Measurements from ENCODE around the gene ST3GAL5.
A peak's percentile ranks its signal among the peaks of the same experiment; 100 is the strongest.

ST3GAL5 gene

DNA sequence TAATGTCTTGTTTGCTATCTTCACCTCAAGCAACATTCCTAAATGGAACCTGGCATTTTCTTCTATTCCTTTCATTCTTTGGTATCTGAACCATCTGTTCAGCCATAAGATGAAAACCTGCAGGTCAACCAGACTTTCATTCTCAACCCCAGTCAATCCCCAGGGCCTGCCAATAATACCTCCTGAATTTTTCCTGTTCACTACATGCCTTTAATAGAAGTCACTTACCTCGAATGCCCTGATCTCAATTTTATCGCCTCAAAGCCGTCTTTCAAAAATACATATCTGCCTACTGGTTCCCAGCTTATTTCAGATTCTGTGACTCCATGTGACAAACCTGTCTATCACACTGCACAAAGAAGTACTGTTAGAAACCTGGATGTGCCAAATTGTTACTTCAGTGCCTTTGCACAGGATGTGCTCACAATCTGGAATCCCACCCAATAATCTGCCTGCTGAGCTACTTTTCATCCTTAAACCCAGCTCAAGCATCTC, 22.6 kb downstream of the ST3GAL5 start:
- DNase-seq (ENCODE audit: low read depth), result no peak

DNA sequence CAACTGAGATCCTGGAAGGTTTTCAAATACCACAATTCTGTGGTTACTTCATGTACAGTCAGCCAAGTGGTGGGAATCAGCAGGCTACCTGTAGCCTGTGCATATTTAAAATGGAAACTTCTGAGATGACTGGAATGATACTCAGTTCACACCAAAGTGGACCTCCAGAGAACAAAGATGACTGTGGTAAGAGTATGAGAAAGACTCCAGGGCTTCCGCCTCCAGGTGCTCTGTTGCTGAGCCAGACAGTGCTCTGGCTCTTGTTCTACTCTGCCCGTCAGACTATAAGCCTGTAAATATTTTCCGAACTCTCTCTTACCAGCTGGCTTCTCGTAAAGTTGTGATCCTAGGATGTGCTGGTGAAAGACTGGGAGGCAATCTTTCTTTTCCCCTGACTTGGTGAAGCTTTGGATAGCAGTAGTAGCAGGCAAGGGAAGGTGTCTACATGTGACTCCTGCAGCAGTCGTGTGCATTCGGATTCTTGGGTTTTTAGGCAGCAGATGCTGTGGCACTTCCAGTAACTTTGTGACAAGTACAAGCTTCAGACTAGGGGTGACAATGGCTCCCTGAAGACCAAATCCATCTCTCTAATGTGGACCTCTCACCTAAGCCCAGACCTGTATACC, 23.1 kb downstream of the ST3GAL5 start:
- peak; percentile 17 for DNase-seq (ENCODE audit: low read depth)

GRCh38 chr2:85864654-85865053, 24.1 kb downstream of the ST3GAL5 start:
- no peak for DNase-seq (ENCODE audit: low read depth)

DNA sequence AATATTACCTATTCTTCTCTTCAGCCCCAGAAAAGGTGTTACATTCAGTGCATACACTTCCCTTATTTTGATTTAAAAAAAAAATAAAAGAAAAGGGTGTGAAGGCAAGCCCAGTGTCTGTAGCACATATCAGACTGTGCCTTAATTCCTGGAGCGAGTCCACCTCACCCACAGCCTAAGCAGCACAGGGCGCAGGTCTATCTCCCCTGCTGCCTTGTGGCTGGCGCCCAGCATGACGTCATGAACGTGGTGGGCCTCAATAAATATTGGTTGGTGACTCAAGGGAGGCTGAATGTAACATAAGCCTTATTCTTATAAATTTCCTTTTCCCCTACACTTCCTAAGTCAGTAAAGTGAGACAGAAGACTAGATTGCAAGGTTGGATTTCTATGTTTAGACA, 26.4 kb downstream of the ST3GAL5 start:
- no peak for DNase-seq (ENCODE audit: low read depth)

DNA sequence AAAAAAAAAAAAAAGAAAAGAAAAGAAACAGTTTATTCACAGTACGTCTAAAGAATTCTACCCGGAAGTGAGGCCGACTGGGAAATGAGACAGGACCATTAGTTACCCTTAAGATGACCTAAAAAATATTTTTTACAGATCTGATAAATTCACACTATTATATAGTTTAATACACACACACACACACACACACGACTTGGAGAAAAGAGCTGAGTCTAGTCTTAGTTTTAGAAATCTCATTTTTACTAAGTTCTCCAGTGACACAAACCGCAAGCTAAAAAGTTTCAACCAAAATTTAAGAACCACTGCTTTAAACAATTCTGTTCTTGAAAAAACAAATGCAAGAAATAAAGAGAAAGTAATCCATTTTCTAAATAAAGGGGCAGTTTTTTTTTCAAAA, 27.1 kb downstream of the ST3GAL5 start:
- no peak for DNase-seq (ENCODE audit: low read depth)

- DNase-seq (ENCODE audit: low read depth), result no peak
Measured at GRCh38 chr2:85861180-85861579, 27.6 kb downstream of the ST3GAL5 start.

GRCh38 chr2:85858841-85859240, 29.9 kb downstream of the ST3GAL5 start:
- DNase-seq (ENCODE audit: low read depth), result no peak

DNA sequence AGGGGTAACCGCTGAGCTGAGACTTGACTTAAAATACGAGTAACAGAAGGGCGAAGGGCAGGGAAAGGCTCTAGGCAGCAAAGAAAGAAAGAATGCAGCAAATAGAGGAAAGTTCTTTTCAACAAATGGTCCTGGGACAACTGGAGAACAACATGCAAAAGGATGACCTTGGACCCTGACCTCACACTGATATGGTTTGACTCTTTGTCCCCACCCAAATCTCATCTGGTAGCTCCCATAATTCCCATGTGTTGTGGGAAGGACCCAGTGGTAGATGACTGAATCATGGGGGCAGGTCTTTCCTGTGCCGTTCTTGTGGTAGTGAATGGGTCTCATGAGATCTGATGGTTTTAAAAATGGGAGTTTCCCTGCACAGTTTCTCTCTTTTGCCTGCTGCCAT, 33.9 kb downstream of the ST3GAL5 start:
- no peak for DNase-seq (ENCODE audit: low read depth)

DNA sequence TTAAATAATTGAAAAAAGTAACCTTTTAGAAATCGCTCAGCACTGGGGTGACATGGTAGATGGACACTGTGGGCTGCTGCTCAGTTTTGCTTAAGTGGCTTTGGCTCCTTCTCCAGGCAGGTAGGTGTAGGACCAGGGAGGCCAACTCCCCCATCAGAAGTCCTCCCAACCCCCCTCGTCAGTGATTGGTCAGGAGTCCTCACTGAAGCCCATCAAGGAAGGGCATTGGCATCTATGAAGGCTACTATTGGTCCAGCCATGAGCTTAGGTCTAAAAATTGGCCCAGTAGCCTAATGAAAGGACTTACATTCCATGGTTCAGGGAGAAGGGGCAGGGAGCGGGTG, 34.7 kb downstream of the ST3GAL5 start:
- no peak for DNase-seq (ENCODE audit: low read depth)

GRCh38 chr2:85853499-85854165, 35.2 kb downstream of the ST3GAL5 start:
- DNase-seq (ENCODE audit: low read depth), result no peak

DNA sequence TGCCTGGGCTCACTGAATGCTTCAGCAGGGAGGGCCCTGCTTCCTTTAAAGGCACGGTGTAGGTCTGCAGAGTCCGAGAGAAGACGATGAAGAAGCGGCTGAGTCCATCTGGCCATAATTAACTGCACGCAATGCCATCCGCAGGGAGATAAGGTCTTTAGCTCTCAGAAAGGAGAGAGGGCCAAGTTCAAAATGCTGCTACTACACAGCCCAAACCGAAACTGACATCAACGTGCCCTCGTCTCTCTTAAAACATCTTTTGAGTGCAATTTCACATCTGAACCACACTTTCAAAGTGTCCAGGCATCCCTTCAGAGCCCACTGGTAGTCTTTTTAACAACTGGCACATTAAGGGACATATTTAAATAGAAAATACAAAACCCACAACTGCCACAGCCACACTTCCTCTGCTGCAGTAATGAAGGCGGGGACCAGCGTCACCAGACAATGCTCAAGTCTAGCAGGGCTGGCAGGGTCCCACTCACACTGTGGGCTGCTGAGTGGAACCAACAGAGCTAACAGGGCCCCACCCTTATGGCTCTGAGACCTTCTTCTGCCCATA, 35.8 kb downstream of the ST3GAL5 start:
- DNase-seq (ENCODE audit: low read depth), result peak; percentile 78

GRCh38 chr2:85852152-85852840, 36.5 kb downstream of the ST3GAL5 start:
- DNase-seq (ENCODE audit: low read depth), result no peak

- DNase-seq (ENCODE audit: low read depth), result peak; percentile 88
Measured at GRCh38 chr2:85851253-85852151, 37.3 kb downstream of the ST3GAL5 start.

DNA sequence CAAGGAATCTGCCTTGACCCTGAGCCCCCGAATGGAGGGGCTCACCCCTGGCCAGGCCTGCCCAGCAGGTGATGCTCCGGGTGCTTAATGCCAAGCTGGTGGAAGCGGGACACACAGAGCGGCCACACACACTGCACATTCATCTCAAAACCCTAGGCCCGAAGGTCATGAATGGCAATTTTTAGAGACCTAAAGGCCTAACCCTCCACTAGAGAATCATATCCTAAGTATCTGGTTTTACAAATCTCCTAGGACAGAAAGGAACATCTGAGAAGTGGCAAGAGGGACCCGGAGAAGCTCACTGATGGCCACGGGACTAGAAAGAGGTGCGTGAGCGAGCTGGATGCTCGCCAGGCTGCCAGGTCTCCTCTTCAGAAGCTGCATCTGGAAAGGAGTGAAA, 38.3 kb downstream of the ST3GAL5 start:
- no peak for DNase-seq (ENCODE audit: low read depth)

- DNase-seq (ENCODE audit: low read depth), result no peak
Measured at GRCh38 chr2:85847051-85847588, 41.7 kb downstream of the ST3GAL5 start.

- peak; percentile 89 for DNase-seq (ENCODE audit: low read depth)
Measured at GRCh38 chr2:85846411-85846810, 42.4 kb downstream of the ST3GAL5 start.

GRCh38 chr2:85844486-85844885, 44.3 kb downstream of the ST3GAL5 start:
- DNase-seq (ENCODE audit: low read depth), result no peak

- DNase-seq (ENCODE audit: low read depth), result no peak
Measured at GRCh38 chr2:85843543-85843942, 45.2 kb downstream of the ST3GAL5 start.

DNA sequence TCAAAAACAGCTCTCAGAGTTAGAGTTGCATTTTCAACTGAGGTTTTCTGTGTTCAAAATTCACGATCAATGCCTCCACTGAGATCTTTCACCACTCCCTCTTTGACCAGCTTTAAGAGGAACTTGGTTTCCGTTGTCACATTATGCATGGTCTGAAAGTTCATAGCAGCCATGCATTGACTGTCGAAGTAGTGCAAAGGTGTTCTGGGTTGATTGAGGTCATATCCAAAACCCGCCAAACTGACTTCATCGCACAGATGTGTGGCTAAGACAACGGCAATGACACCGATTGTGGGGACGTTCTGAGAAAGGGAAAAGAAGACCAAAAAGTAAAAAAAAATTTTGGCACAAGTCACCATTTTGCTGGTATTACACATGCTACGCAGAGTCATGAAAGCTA, 48.7 kb downstream of the ST3GAL5 start:
- DNase-seq (ENCODE audit: low read depth), result no peak

- no peak for DNase-seq (ENCODE audit: low read depth)
Measured at GRCh38 chr2:85839461-85839860, 49.3 kb downstream of the ST3GAL5 start.

DNA sequence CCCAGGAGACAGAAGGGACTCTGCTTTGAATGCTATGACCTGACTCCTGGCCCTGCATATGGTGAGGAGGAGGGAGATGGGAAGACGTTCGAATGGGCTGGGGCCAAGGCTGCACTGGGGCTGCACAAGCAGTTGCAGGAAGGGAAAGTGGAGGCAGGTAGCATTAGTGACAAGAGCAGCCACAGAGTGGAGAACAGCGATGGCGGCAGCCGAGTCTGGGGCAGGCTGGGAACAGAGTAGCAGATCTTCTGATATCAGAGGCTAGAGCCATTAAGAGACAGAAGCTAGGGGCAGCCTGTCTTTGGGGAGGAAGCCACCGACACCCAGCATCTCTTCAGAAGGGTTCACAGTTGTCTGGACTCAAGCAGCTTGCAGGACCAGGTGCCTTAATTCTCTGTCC, 50.1 kb downstream of the ST3GAL5 start:
- DNase-seq (ENCODE audit: low read depth), result no peak

- no peak for DNase-seq (ENCODE audit: low read depth)
Measured at GRCh38 chr2:85838181-85838580, 50.6 kb downstream of the ST3GAL5 start.

Data from EH (cell line).